Transverse colon (tissue), 3 donors: Measurements from ENCODE around the gene FMO1.

Experiments
- CTCF ChIP-seq, 5 experiments: fragments of 200-600 bp in 3 of 5; fragments of 450-650 bp in 2 of 5; sonication (generic) in 3 of 5; IDR thresholded peaks; 1 replicate in 2 of 5; 2 replicates in 3 of 5; pipeline ENCODE4 v1.5.1; 2016 to 2017; ENCODE audit warnings: antibody characterized with exemption in 5 of 5, inconsistent platforms in 3 of 5, mild to moderate bottlenecking in 2 of 5, moderate library complexity in 1 of 5
- EP300 ChIP-seq: sonication (generic); formaldehyde crosslinking; IDR thresholded peaks from one replicate; pipeline ENCODE4 v1.6.1; 2017; ENCODE audit warnings: antibody characterized with exemption, low read depth

GRCh38 chr1:171221665-171222591 is 26.4 kb upstream of the FMO1 start:
- TF ChIP-seq CTCF (IDR thresholded peaks at IDR 0.05) (no peak), EP300 (no peak)
